Panc1 (cell line): ENCODE results near the gene SLC9C1. TPM values are rescaled to one million over a fixed set of nuclear protein-coding genes. Genes with fewer than 3 reads are reported as not detected.
A peak's percentile ranks its signal among the peaks of the same experiment; 100 is the strongest.

Source experiments
- ATAC-seq: fragments of 200-7000 bp; cut with Tn5 transposase; 2 replicates; pipeline ENCODE4 v1.9.1; 2020; ENCODE audit warnings: mild to moderate bottlenecking, moderate library complexity
- BruUV-seq: library from RNA; stranded (reverse); fragments of 400-500 nt; replicated peaks from 2 replicates; lab custom pipeline; 2021; lab: Mats Ljungman, UMichigan
- CTCF ChIA-PET: fragments of 300-600 bp; sonication (Branson Sonifier 250); formaldehyde crosslinking; loops from one replicate; lab custom pipeline; 2022; ENCODE audit warnings: antibody characterized with exemption; lab: Charles Lee
- POLR2A ChIA-PET: fragments of 300-600 bp; sonication (Branson Sonifier 250); formaldehyde crosslinking; loops from one replicate; lab custom pipeline; 2022; ENCODE audit warnings: antibody characterized with exemption; lab: Charles Lee
- DNase-seq: peaks from one replicate; pipeline ENCODE4 v3.0.0-alpha.2; 2010; ENCODE audit warnings: low read depth, low spot score
- H3K27ac ChIP-seq: 2 replicates; pipeline ENCODE4 v1.5.1; 2011; ENCODE audit warnings: mild to moderate bottlenecking, low read length, inconsistent platforms
- H3K27me3 ChIP-seq: fragments of 200-500 bp; sonication (Bioruptor generic); 2 replicates; pipeline ENCODE4 v1.6.0; 2014; ENCODE audit warnings: low read length, inconsistent platforms; ENCODE audit not compliant: control insufficient read depth, insufficient read depth
- H3K36me3 ChIP-seq: fragments of 200-500 bp; sonication (Bioruptor generic); 2 replicates; pipeline ENCODE4 v1.5.1; 2014; ENCODE audit warnings: inconsistent platforms, mild to moderate bottlenecking, low read length, moderate library complexity; ENCODE audit not compliant: control insufficient read depth, insufficient read depth
- H3K4me1 ChIP-seq: 2 replicates; pipeline ENCODE4 v1.5.1; 2011; ENCODE audit warnings: inconsistent platforms, mild to moderate bottlenecking, low read length, moderate library complexity; ENCODE audit not compliant: control insufficient read depth, insufficient read depth
- H3K4me3 ChIP-seq, 2 experiments: 2 replicates each; pipeline ENCODE4 v1.5.1; 2011 to 2012; ENCODE audit warnings: low read depth in 2 of 2, low read length in 2 of 2, mild to moderate bottlenecking in 2 of 2, inconsistent platforms in 1 of 2, moderate library complexity in 1 of 2
- H3K9me3 ChIP-seq: fragments of 200-500 bp; sonication (Bioruptor generic); 2 replicates; pipeline ENCODE4 v1.5.1; 2014; ENCODE audit warnings: low read depth, mild to moderate bottlenecking, inconsistent platforms, low read length, moderate library complexity; ENCODE audit not compliant: control insufficient read depth, insufficient read depth
- CTCF ChIP-seq: fragments of 450-650 bp; IDR thresholded peaks from 2 replicates; pipeline ENCODE4 v1.5.1; 2017; ENCODE audit warnings: mild to moderate bottlenecking
- POLR2AphosphoS5 ChIP-seq: IDR thresholded peaks from 2 replicates; pipeline ENCODE4 v1.6.1; 2012; ENCODE audit warnings: mild to moderate bottlenecking, low read depth, low read length, moderate library complexity
- REST ChIP-seq, 2 experiments: IDR thresholded peaks; 2 replicates each; pipeline ENCODE4 v1.6.1; 2011 to 2012; ENCODE audit warnings: low read depth in 2 of 2, control low read depth in 1 of 2, low read length in 1 of 2, mild to moderate bottlenecking in 1 of 2, moderate library complexity in 1 of 2; ENCODE audit not compliant: insufficient read depth in 1 of 2
- SIN3A ChIP-seq: IDR thresholded peaks from 2 replicates; pipeline ENCODE4 v1.6.1; 2012; ENCODE audit warnings: low read depth, mild to moderate bottlenecking, low read length, moderate library complexity, borderline replicate concordance; ENCODE audit not compliant: insufficient read depth
- TCF7L2 ChIP-seq: IDR thresholded peaks from 2 replicates; pipeline ENCODE4 v1.6.1; 2011; ENCODE audit warnings: mild to moderate bottlenecking, low read depth, low read length, inconsistent platforms
- in situ Hi-C: cut with HindIII; loops from 2 replicates; pipeline ENCODE4 v1.10.0; 2016; ENCODE audit warnings: low sequenced_read_pairs, low pct_unique_long_range_greater_than_20kb
- intact Hi-C: fragments of 100-400 bp; cut with micrococcal nuclease; formaldehyde crosslinking; loops from one replicate; pipeline ENCODE4 v1.10.0; 2022; ENCODE audit not compliant: unreplicated experiment
- total RNA-seq: library from RNA; stranded (reverse); gene quantifications from one replicate; pipeline ENCODE4 v1.2.1, GENCODE V29; 2021; ENCODE audit not compliant: unreplicated experiment

SLC9C1 gene
- total RNA-seq, 1 experiment from 2014 or later: not detected

GRCh38 chr3:112302881-112303763, 9.1 kb upstream of the SLC9C1 start:
- CTCF ChIA-PET: no interaction called here
- TF ChIP-seq TCF7L2: no peak
- TF ChIP-seq CTCF: no peak
- no peak for TF ChIP-seq SIN3A
- no peak for TF ChIP-seq REST (IDR thresholded peaks at IDR 0.05; ENCODE audit: insufficient read depth in 1 of 2, low read depth in 2 of 2, low read length in 1 of 2)
- no peak for TF ChIP-seq POLR2AphosphoS5
- Histone ChIP-seq H3K4me1 (no peaks in the 10 kb centered on the region), H3K27me3 (no peaks in the 10 kb centered on the region), H3K27ac (no peak overlapping the region), H3K9me3 (no peaks in the 10 kb centered on the region), H3K4me3 (peak overlapping the region in 1 of 2 experiments; percentile 23; a peak in 1 of 4 replicates), H3K36me3 (no peaks in the 10 kb centered on the region)
- BruUV-seq: no TSS peak
- ATAC-seq (no peak), DNase-seq (no peak)
- intact Hi-C loops: no loop called here
- POLR2A ChIA-PET: no interaction called here
- in situ Hi-C loops: no loop called here

- POLR2A ChIA-PET: no interaction called here
- ATAC-seq: no peak
Measured at GRCh38 chr3:112302150-112302830, 8.3 kb upstream of the SLC9C1 start.

More at GRCh38 chr3:112302150-112302830, 8.3 kb upstream of the SLC9C1 start:
- Histone ChIP-seq H3K36me3 (no peaks in the 10 kb centered on the region), H3K4me3 (no peak overlapping the region; a peak in 1 of 4 replicates), H3K9me3 (no peaks in the 10 kb centered on the region), H3K27me3 (no peaks in the 10 kb centered on the region), H3K27ac (no peak overlapping the region), H3K4me1 (no peaks in the 10 kb centered on the region)
- no peak for TF ChIP-seq TCF7L2
- CTCF ChIA-PET: no interaction called here
- no peak for DNase-seq
- intact Hi-C loops: no loop called here
- no TSS peak for BruUV-seq
- in situ Hi-C loops: no loop called here
